SIG-M5 treated with dmso at 0.1 percent for 504 hours (cell line): ENCODE results near the gene MYO9B.

ENCODE experiments used
- DNase-seq: peaks from one replicate; lab custom pipeline; 2025; ENCODE audit not compliant: unreplicated experiment; lab: John Stamatoyannopoulos, UW

Gene MYO9B

GRCh38 chr19:17236811-17237543, 161.4 kb downstream of the MYO9B start:
- DNase-seq: no peak

- DNase-seq: no peak
These were observed 162.4 kb downstream of the MYO9B start for GRCh38 chr19:17237747-17238706.

- no peak for DNase-seq
These were observed 164.6 kb downstream of the MYO9B start for GRCh38 chr19:17240062-17240752.

- DNase-seq: no peak
These were observed 165.3 kb downstream of the MYO9B start for GRCh38 chr19:17240826-17241399.

GRCh38 chr19:17242431-17243208, 167.0 kb downstream of the MYO9B start:
- no peak for DNase-seq

- DNase-seq: no peak
These were observed 167.7 kb downstream of the MYO9B start for GRCh38 chr19:17243211-17243829.

GRCh38 chr19:17243830-17244617, 168.4 kb downstream of the MYO9B start:
- no peak for DNase-seq

- no peak for DNase-seq
These were observed 169.3 kb downstream of the MYO9B start for GRCh38 chr19:17244618-17245534.

- DNase-seq: no peak
These were observed 170.0 kb downstream of the MYO9B start, which contains the start of gene NR2F6 for GRCh38 chr19:17245535-17245984. Gene NR2F6, minus strand, starts transcription at chr19:17245919. Its CDS starts 699 bp downstream, at chr19:17245220.

GRCh38 chr19:17246681-17247425, 171.3 kb downstream of the MYO9B start:
- DNase-seq: peak; percentile 12

- no peak for DNase-seq
These were observed 172.6 kb downstream of the MYO9B start for GRCh38 chr19:17248011-17248776.

GRCh38 chr19:17249887-17250548, 174.4 kb downstream of the MYO9B start:
- no peak for DNase-seq

GRCh38 chr19:17254636-17255035, 179.1 kb downstream of the MYO9B start:
- DNase-seq: no peak

GRCh38 chr19:17255150-17255621, 179.6 kb downstream of the MYO9B start:
- DNase-seq: no peak

GRCh38 chr19:17256130-17256529, 180.6 kb downstream of the MYO9B start:
- DNase-seq: no peak
